ENCODE data around the gene CSN3. TPM values are rescaled to one million over a fixed set of nuclear protein-coding genes. Genes with fewer than 3 reads are reported as not detected.

CSN3 gene
- total and polyA plus RNA-seq, 10 of the 15 experiments (the other 5 are each of a cell fraction or from before 2014, with no cell fraction given), result not detected

DNA sequence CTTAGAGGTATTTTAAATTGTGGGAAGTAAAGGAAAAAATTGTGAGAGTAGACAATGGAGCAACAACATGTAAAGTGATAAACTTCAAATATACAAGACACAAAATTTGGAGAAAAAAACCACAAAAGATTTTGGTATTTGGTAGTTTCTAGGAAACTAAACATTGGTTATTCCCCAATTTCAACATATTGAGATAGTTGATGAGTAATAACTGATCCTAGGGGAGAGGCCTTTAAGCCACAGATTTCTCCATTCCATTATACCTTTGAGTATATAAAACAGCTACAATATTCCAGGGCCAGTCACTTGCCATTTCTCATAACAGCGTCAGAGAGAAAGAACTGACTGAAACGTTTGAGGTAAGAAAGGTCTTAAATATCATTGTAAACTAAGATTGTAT, 16.6 kb upstream of the CSN3 start, which contains the start of gene FDCSP:
TSS of gene FDCSP (plus strand) at position 301 of the 400 bp plus-strand sequence. CDS start 5,071 bp downstream, outside the sequence.
- H3K79me2 ChIP-seq (ENCODE audit: control insufficient read depth, insufficient read depth, low read length), result no peaks in the 10 kb centered on the region
- POLR2A ChIA-PET, result no interaction called here
- H3K27me3 ChIP-seq (replicated peaks in 1 of 2; ENCODE audit: control insufficient read depth in 2 of 2, insufficient read depth in 2 of 2, low read length in 1 of 2), result no peaks in the 10 kb centered on the region
- H3K4me2 ChIP-seq (ENCODE audit: control insufficient read depth, insufficient read depth), result no peak within 1 kb of the TSS
- H3K4me1 ChIP-seq (ENCODE audit: control insufficient read depth, insufficient read depth, low read length), result no peaks in the 10 kb centered on the region
- no peak within 1 kb of the TSS for H3K27ac ChIP-seq (ENCODE audit: control insufficient read depth, insufficient read depth)
- H2AFZ ChIP-seq (ENCODE audit: control insufficient read depth, low read depth, low read length), result no peak within 1 kb of the TSS
- no peak for DNase-seq (ENCODE audit: low read depth, low spot score)
- RAD21 ChIA-PET (ENCODE audit: unreplicated experiment), result no interaction called here
- H4K20me1 ChIP-seq (ENCODE audit: control insufficient read depth, insufficient read depth), result no peaks in the 10 kb centered on the region
- H3K4me3 ChIP-seq, result no peak within 1 kb of the TSS
- H3K36me3 ChIP-seq (ENCODE audit: control insufficient read depth in 2 of 2, insufficient read depth in 2 of 2, low read length in 1 of 2), result no peaks in the 10 kb centered on the region
- SMC1A ChIA-PET (ENCODE audit: uncharacterized antibody, unreplicated experiment), result no interaction called here
- 19% methylated on average over 2 of the region's 2 CpGs for WGBS (ENCODE audit: insufficient coverage, insufficient replicate concordance, low lambda C conversion rate, missing lambda C conversion rate)
- FAIRE-seq, result no peak
- no peak for TF ChIP-seq BRCA1 (IDR thresholded peaks at IDR 0.05; ENCODE audit: low read depth, low read length)
- TF ChIP-seq SMAD1 (IDR thresholded peaks at IDR 0.05; ENCODE audit: low read depth, partially characterized antibody), result no peak
- TF ChIP-seq ATF7 (IDR thresholded peaks at IDR 0.05; ENCODE audit: low read depth), result no peak
- no peak for TF ChIP-seq IKZF2 (IDR thresholded peaks at IDR 0.05)
- no peak for TF ChIP-seq HDAC6 (IDR thresholded peaks at IDR 0.05; ENCODE audit: unreplicated experiment)
- no peaks in the 10 kb centered on the region for H3K9me3 ChIP-seq (replicated peaks; ENCODE audit: control insufficient read depth, insufficient read depth, low read length)
- CTCF ChIA-PET, result no interaction called here
- no peak for ATAC-seq
- in situ Hi-C loops (cut with MboI), result no loop called here
- no TSS peak for BruUV-seq (replicated peaks)
- H3K9ac ChIP-seq (ENCODE audit: control insufficient read depth, insufficient read depth, low read length), result no peak within 1 kb of the TSS
- intact Hi-C loops (cut with micrococcal nuclease; ENCODE audit: unreplicated experiment), result no loop called here

DNA sequence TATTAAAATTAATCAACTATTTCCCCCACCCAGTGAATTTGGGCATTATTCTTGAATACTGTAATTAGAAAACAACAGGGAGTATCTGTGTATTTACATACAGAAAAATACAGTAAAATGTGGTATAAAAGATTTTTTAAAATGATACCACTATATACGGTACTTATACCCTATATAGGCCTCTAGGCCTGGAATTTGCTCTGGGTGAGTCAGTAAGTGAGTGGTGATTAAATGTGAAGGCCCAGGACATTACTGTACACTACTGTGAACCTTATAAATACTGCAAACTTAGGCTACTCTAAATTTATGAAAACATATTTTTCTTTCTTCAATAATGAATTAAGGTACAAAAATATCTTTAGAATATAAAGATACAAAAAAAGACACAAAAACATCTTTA, 6.3 kb upstream of the CSN3 start:
- Histone ChIP-seq H2AFZ (ENCODE audit: control insufficient read depth, low read depth, low read length) (no peak overlapping the region), H3K9ac (ENCODE audit: control insufficient read depth, insufficient read depth, low read length) (no peak overlapping the region), H4K20me1 (ENCODE audit: control insufficient read depth, insufficient read depth) (no peaks in the 10 kb centered on the region), H3K4me2 (ENCODE audit: control insufficient read depth, insufficient read depth) (no peak overlapping the region), H3K4me1 (ENCODE audit: control insufficient read depth, insufficient read depth, low read length) (no peaks in the 10 kb centered on the region), H3K27me3 (replicated peaks in 1 of 2; ENCODE audit: control insufficient read depth in 2 of 2, insufficient read depth in 2 of 2, low read length in 1 of 2) (no peaks in the 10 kb centered on the region), H3K27ac (ENCODE audit: control insufficient read depth, insufficient read depth) (no peak overlapping the region), H3K9me3 (replicated peaks; ENCODE audit: control insufficient read depth, insufficient read depth, low read length) (no peaks in the 10 kb centered on the region), H3K79me2 (ENCODE audit: control insufficient read depth, insufficient read depth, low read length) (no peaks in the 10 kb centered on the region), H3K4me3 (no peak overlapping the region), H3K36me3 (ENCODE audit: control insufficient read depth in 2 of 2, insufficient read depth in 2 of 2, low read length in 1 of 2) (no peaks in the 10 kb centered on the region)
- ATAC-seq (no peak), DNase-seq (ENCODE audit: low read depth, low spot score) (no peak), FAIRE-seq (no peak)
- no TSS peak for BruUV-seq (replicated peaks)
- no peak for TF ChIP-seq NFYB (IDR thresholded peaks at IDR 0.05; ENCODE audit: insufficient read depth, low read depth, low read length)
- TF ChIP-seq ATF7 (IDR thresholded peaks at IDR 0.05; ENCODE audit: low read depth), result no peak
- TF ChIP-seq IRF4 (IDR thresholded peaks at IDR 0.05; ENCODE audit: low read depth, low read length), result no peak
- TF ChIP-seq, protein P1, sequence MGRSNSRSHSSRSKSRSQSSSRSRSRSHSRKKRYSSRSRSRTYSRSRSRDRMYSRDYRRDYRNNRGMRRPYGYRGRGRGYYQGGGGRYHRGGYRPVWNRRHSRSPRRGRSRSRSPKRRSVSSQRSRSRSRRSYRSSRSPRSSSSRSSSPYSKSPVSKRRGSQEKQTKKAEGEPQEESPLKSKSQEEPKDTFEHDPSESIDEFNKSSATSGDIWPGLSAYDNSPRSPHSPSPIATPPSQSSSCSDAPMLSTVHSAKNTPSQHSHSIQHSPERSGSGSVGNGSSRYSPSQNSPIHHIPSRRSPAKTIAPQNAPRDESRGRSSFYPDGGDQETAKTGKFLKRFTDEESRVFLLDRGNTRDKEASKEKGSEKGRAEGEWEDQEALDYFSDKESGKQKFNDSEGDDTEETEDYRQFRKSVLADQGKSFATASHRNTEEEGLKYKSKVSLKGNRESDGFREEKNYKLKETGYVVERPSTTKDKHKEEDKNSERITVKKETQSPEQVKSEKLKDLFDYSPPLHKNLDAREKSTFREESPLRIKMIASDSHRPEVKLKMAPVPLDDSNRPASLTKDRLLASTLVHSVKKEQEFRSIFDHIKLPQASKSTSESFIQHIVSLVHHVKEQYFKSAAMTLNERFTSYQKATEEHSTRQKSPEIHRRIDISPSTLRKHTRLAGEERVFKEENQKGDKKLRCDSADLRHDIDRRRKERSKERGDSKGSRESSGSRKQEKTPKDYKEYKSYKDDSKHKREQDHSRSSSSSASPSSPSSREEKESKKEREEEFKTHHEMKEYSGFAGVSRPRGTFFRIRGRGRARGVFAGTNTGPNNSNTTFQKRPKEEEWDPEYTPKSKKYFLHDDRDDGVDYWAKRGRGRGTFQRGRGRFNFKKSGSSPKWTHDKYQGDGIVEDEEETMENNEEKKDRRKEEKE (IDR thresholded peaks at IDR 0.05), result no peak
- 0% methylated on average over 1 of the region's 1 CpG for WGBS (ENCODE audit: insufficient coverage, insufficient replicate concordance, low lambda C conversion rate, missing lambda C conversion rate)
- intact Hi-C loops (cut with micrococcal nuclease; ENCODE audit: unreplicated experiment) (no loop called here), in situ Hi-C loops (cut with MboI) (no loop called here)
- CTCF ChIA-PET, result no interaction called here
- SMC1A ChIA-PET (ENCODE audit: uncharacterized antibody, unreplicated experiment), result no interaction called here
- RAD21 ChIA-PET (ENCODE audit: unreplicated experiment), result no interaction called here
- POLR2A ChIA-PET, result no interaction called here

All from GM12878 (cell line).